BLaER1 (cell line): ENCODE data around the gene EVI5.

Experiments
- H3K27ac ChIP-seq: shearing (Covaris generic); formaldehyde crosslinking; 2 replicates; pipeline ENCODE4 v1.8.1; 2022
- H3K27me3 ChIP-seq: shearing (Covaris generic); formaldehyde crosslinking; 2 replicates; pipeline ENCODE4 v1.8.1; 2022
- H3K36me3 ChIP-seq: shearing (Covaris generic); formaldehyde crosslinking; 2 replicates; pipeline ENCODE4 v1.8.1; 2022
- H3K4me1 ChIP-seq: shearing (Covaris generic); formaldehyde crosslinking; 2 replicates; pipeline ENCODE4 v1.8.1; 2022
- H3K4me2 ChIP-seq: shearing (Covaris generic); formaldehyde crosslinking; 2 replicates; pipeline ENCODE4 v1.8.1; 2022
- H3K4me3 ChIP-seq: shearing (Covaris generic); formaldehyde crosslinking; 2 replicates; pipeline ENCODE4 v1.8.1; 2022
- H3K9ac ChIP-seq: shearing (Covaris generic); formaldehyde crosslinking; 2 replicates; pipeline ENCODE4 v1.8.1; 2022
- H3K9me3 ChIP-seq: shearing (Covaris generic); formaldehyde crosslinking; 2 replicates; pipeline ENCODE4 v1.8.1; 2022
- H4K20me1 ChIP-seq: shearing (Covaris generic); formaldehyde crosslinking; 2 replicates; pipeline ENCODE4 v1.8.1; 2022
- Cebpa-rat ChIP-seq: shearing (Covaris generic); IDR thresholded peaks from 2 replicates; pipeline ENCODE4 v1.8.1; 2022

Gene EVI5

DNA sequence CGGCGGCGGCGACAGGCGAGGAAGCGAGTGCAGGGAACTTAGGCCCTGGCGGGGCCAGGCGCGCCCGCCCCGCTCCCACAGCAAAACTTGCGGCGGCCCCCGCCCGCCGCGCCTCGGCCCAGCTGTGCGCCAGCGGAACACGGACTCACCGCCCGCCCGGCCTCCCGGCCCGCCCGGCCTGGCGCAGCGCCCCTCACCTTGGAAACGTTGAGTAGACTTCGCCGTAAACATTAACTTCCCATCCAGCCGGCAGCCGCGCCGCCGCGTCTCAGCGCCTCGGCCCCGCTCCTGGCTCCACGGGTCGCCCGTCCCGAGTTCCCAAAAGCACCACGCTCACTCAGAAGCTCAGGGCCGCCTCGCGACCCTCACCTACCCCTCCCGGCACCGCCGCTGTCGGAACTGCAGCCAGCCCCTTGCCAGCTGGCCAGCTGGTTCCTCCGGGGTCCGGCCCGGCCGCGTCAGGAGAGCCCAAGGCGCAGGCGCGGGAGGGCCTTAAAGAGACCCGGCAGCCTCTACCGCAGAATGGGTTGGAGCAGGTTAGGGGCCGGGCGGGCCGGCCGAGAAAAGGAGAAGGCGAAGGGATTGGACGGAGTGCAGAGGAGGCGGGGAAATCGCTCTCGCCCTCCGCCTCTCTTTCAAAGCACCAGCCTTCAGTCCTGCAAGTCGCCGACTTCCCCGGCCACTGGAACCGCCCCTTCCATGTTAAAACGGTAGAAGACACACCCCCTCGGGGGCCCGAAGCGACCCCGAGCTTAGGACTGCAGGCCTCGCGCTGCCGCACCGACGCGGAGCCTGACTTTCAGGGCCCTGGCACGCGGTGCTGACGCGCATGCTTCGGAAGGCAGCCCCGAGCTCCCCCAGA lies at the start of gene EVI5:
EVI5 (minus strand) TSS at position 470 of the 862 bp plus-strand sequence. CDS start 48,562 bp downstream, outside the sequence.
- Histone ChIP-seq H3K4me2 (peak within 1 kb of the TSS; percentile 92), H3K4me1 (peaks cover 22% of the 10 kb centered on the region), H3K9ac (peak within 1 kb of the TSS; percentile 79), H3K36me3 (peaks cover 9% of the 10 kb centered on the region; the same call in 1 of the 2 replicates), H3K27ac (peak within 1 kb of the TSS; percentile 69), H3K4me3 (peak within 1 kb of the TSS; percentile 77), H4K20me1 (peaks cover 44% of the 10 kb centered on the region), H3K27me3 (no peaks in the 10 kb centered on the region), H3K9me3 (no peaks in the 10 kb centered on the region)
- TF ChIP-seq Cebpa-rat: no peak

DNA sequence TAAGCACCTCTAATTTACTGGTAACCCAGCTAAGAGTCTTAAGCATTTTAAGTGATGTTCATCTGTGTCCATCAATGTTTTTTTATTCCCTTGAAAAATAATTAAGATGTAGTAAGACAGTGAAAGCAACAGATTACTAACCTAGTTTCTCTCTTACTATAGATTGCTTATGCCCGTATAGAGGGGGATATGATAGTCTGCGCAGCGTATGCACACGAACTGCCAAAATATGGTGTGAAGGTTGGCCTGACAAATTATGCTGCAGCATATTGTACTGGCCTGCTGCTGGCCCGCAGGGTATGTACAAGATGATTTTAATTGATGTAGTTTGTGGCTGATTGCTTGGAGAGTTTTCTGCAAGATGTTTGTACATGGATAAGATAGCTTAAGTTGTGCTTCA lies 49.7 kb upstream of the EVI5 start:
- Histone ChIP-seq H3K4me3 (peak overlapping the region; percentile 80; the same call in 1 of the 2 replicates), H3K27me3 (no peaks in the 10 kb centered on the region), H3K4me1 (peaks cover 46% of the 10 kb centered on the region), H3K9ac (no peak overlapping the region), H3K4me2 (peak overlapping the region; percentile 86), H4K20me1 (peaks cover 77% of the 10 kb centered on the region), H3K9me3 (no peaks in the 10 kb centered on the region), H3K36me3 (peaks cover 64% of the 10 kb centered on the region), H3K27ac (no peak overlapping the region)
- no peak for TF ChIP-seq Cebpa-rat

- Histone ChIP-seq H3K36me3 (peaks cover 57% of the 10 kb centered on the region), H4K20me1 (peaks cover 69% of the 10 kb centered on the region)
Observed at GRCh38 chr1:92833840-92834239, 48.9 kb upstream of the EVI5 start.

DNA sequence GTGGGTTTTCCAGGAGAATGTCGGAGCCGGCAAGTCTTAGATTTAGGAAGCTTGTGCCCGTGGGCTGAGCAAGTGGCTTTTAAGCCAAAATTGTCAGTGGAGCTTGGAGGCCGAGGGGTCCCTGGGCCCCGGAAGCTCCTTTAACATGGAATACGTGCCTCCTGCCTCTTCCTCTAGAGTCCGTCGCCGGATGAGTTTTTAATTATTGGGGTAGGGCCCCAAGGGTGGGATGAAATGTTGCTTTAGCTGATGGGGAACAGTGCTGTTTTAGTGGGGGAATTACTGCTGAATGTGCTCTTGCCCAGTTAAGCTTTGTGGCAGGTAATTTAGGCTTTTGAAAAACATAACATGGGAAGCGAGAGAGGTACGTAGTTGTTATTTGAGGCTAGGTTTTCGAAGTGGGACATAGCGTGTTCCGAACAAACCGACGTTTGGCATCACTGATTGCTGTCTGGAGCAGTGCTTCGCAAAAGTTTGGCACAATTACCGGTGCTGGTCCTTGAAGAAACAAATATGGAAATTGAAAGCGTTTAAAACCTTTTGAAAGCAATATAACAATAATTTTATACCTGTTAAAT lies 47.7 kb upstream of the EVI5 start:
- H3K4me2 ChIP-seq: peak overlapping the region; percentile 86
- peaks cover 45% of the 10 kb centered on the region for H3K4me1 ChIP-seq
- peak overlapping the region; percentile 80 for H3K4me3 ChIP-seq
- H3K27ac ChIP-seq: peak overlapping the region; percentile 96
- H3K9ac ChIP-seq: peak overlapping the region; percentile 97
- H4K20me1 ChIP-seq: peaks cover 57% of the 10 kb centered on the region
- no peaks in the 10 kb centered on the region for H3K27me3 ChIP-seq
- no peak for TF ChIP-seq Cebpa-rat
- H3K9me3 ChIP-seq: no peaks in the 10 kb centered on the region
- peaks cover 44% of the 10 kb centered on the region for H3K36me3 ChIP-seq

More at GRCh38 chr1:92833840-92834239, 48.9 kb upstream of the EVI5 start:
- peak overlapping the region; percentile 96; the same call in 1 of the 2 replicates for H3K27ac ChIP-seq
- no peaks in the 10 kb centered on the region for H3K27me3 ChIP-seq
- H3K4me3 ChIP-seq: peak overlapping the region; percentile 80
- H3K4me1 ChIP-seq: peaks cover 46% of the 10 kb centered on the region
- H3K9ac ChIP-seq: peak overlapping the region; percentile 97
- H3K4me2 ChIP-seq: peak overlapping the region; percentile 86
- TF ChIP-seq Cebpa-rat: no peak
- no peaks in the 10 kb centered on the region for H3K9me3 ChIP-seq

DNA sequence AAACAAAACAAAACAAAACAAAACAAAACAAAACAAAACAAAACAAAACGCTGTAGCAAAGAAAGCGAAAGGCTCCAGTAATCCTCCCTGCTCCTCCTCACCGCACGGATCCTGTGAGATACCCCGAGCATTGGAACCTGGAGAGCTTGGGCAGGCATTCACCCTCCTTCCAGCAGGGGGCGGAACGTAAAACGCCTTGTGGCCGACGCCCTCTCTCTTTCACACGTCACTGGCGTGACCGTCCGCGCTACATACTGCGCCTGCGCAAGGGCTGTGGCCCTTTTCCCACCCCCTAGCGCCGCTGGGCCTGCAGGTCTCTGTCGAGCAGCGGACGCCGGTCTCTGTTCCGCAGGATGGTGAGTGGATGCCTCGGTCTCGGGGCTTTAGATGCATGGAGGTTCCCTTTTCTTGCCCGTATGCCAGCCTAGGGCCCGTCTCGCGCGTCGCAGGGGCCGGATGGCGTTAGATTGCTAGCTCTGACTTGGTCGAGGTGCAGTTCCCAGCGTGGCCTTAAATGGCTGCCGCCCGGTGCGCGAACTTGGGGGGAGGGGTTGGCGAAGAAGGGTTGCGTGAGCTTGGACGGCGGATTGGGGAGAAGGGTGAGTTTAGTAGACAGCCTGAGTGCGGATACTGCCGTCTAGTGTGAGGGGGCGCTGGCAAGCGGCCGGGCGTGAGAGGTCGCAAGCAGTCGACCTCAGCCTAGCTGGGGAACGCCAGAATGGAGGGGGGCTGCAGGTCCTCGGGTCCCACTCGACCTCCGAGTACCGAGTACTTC lies 47.0 kb upstream of the EVI5 start, which contains the start of gene RPL5:
RPL5 (plus strand) TSS at position 279 of the 775 bp plus-strand sequence; CDS start at position 354, 75 bp downstream.
- Histone ChIP-seq H3K9ac (peak within 1 kb of the TSS; percentile 97), H3K4me1 (peaks cover 38% of the 10 kb centered on the region), H3K27me3 (no peaks in the 10 kb centered on the region), H3K4me3 (peak within 1 kb of the TSS; percentile 80), H4K20me1 (peaks cover 50% of the 10 kb centered on the region), H3K9me3 (no peaks in the 10 kb centered on the region), H3K27ac (peak within 1 kb of the TSS; percentile 96), H3K36me3 (peaks cover 38% of the 10 kb centered on the region), H3K4me2 (peak within 1 kb of the TSS; percentile 86)
- no peak for TF ChIP-seq Cebpa-rat

GRCh38 chr1:92831368-92831761 lies 46.5 kb upstream of the EVI5 start:
- peaks cover 44% of the 10 kb centered on the region for H4K20me1 ChIP-seq
- no peaks in the 10 kb centered on the region for H3K9me3 ChIP-seq
- H3K27me3 ChIP-seq: no peaks in the 10 kb centered on the region
- no peak for TF ChIP-seq Cebpa-rat
- H3K27ac ChIP-seq: no peak overlapping the region
- peak overlapping the region; percentile 80; the same call in 1 of the 2 replicates for H3K4me3 ChIP-seq
- peaks cover 32% of the 10 kb centered on the region for H3K4me1 ChIP-seq
- H3K9ac ChIP-seq: no peak overlapping the region
- H3K4me2 ChIP-seq: peak overlapping the region; percentile 48
- H3K36me3 ChIP-seq: peaks cover 32% of the 10 kb centered on the region

GRCh38 chr1:92826792-92827191 lies 41.9 kb upstream of the EVI5 start:
- Histone ChIP-seq H3K27me3 (no peaks in the 10 kb centered on the region), H3K4me2 (no peak overlapping the region), H3K9ac (no peak overlapping the region), H4K20me1 (no peaks in the 10 kb centered on the region), H3K4me3 (no peak overlapping the region), H3K27ac (no peak overlapping the region), H3K4me1 (no peaks in the 10 kb centered on the region), H3K9me3 (no peaks in the 10 kb centered on the region), H3K36me3 (no peaks in the 10 kb centered on the region)
- TF ChIP-seq Cebpa-rat: no peak

- Histone ChIP-seq H3K27me3 (no peaks in the 10 kb centered on the region), H3K4me1 (no peaks in the 10 kb centered on the region), H3K36me3 (no peaks in the 10 kb centered on the region), H3K27ac (no peak overlapping the region), H3K4me2 (no peak overlapping the region), H3K9ac (no peak overlapping the region), H4K20me1 (no peaks in the 10 kb centered on the region), H3K4me3 (no peak overlapping the region), H3K9me3 (no peaks in the 10 kb centered on the region)
- no peak for TF ChIP-seq Cebpa-rat
Observed at GRCh38 chr1:92822879-92823278, 38.0 kb upstream of the EVI5 start.

DNA sequence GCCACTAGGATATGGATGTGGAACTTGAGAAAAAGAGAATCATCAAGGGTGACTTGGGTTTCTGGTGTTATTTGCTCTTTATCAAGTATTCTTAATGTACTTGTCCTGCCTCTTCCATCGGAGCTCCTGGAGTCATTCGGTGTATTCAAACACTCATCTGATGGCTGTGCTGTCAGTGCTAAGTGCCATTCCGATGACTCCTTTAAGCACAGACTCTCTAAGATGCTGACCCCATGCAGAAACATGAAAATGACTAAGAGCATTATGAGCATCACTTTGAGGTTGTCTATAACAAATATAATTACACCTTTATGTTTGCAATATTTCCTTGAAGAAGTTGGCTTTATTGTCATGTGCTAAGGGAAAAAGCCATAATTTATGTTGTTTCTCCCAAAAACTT lies 35.6 kb upstream of the EVI5 start:
- Histone ChIP-seq H3K9me3 (no peaks in the 10 kb centered on the region), H3K4me3 (no peak overlapping the region), H3K9ac (no peak overlapping the region), H3K27me3 (no peaks in the 10 kb centered on the region), H3K4me2 (no peak overlapping the region), H3K36me3 (no peaks in the 10 kb centered on the region), H3K4me1 (no peaks in the 10 kb centered on the region), H4K20me1 (no peaks in the 10 kb centered on the region), H3K27ac (no peak overlapping the region)
- no peak for TF ChIP-seq Cebpa-rat
